Measurements from ENCODE around the gene STK25. TPM values are rescaled to one million over a fixed set of nuclear protein-coding genes. Genes with fewer than 3 reads are reported as not detected.
"Not testable (repeated sequence)": the region's sequence is repeated elsewhere in the genome, so short reads cannot be mapped to it uniquely, and the experiment has no call there.

Gene STK25
- total RNA-seq, 4 donors from 2014 or later: 159 to 427 (median 205) TPM

- no peak for TF ChIP-seq EP300 (IDR thresholded peaks at IDR 0.05; ENCODE audit: low read depth)
- no peak for TF ChIP-seq CTCF (IDR thresholded peaks at IDR 0.05)
- TF ChIP-seq POLR2A (IDR thresholded peaks at IDR 0.05): no peak
- TF ChIP-seq POLR2AphosphoS5 (IDR thresholded peaks at IDR 0.05): no peak
- intact Hi-C loops (cut with DNase I; ENCODE audit: low total_unique reads): no loop called here
- no peak for DNase-seq
- in situ Hi-C loops (cut with MboI; ENCODE audit: low pct_ligation_motif_present in 1 of 4, low pct_unique_long_range_greater_than_20kb in 1 of 4, low sequenced_read_pairs in 3 of 4): no loop called here
- 91 to 100% methylated on average over 2 to 13 of the region's 13 CpGs for WGBS, 2 donors (ENCODE audit: low coverage in 1 of 2)
- H3K27ac ChIP-seq: no peak overlapping the region
- no peaks in the 10 kb centered on the region for H3K9me3 ChIP-seq
- no peaks in the 10 kb centered on the region for H3K27me3 ChIP-seq
- no peaks in the 10 kb centered on the region for H3K36me3 ChIP-seq
- H3K4me1 ChIP-seq: peaks cover 0 to 8% (median 3%) of the 10 kb centered on the region in 4 donors
- H3K4me3 ChIP-seq: no peak overlapping the region
Measured at GRCh38 chr2:241459520-241459919, 48.9 kb downstream of the STK25 start.

DNA sequence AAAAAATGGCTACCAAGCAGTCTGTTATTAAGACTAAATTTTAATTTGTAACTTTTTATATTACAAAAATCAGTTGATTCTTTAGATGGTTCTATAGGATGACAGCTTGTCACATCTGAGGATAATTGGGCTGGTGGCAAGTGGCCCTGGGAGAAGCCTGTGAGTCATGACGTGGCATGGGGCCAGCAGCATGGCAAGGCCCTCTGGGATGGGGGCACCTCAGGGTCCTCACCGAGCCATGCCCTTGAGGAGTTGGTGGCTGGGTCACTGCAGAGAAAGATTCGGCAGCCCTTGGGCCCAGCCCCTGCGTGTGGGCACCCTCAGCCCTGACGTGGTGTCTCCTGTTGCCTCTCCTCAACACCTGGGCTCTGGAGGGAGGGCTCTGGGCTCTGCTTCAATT, 49.7 kb downstream of the STK25 start:
- Histone ChIP-seq H3K4me1 (peaks cover 0 to 8% (median 3%) of the 10 kb centered on the region in 4 donors), H3K9me3 (no peaks in the 10 kb centered on the region), H3K27ac (no peak overlapping the region), H3K27me3 (no peaks in the 10 kb centered on the region), H3K4me3 (no peak overlapping the region), H3K36me3 (no peaks in the 10 kb centered on the region)
- no peak for DNase-seq
- in situ Hi-C loops (cut with MboI; ENCODE audit: low pct_ligation_motif_present in 1 of 4, low pct_unique_long_range_greater_than_20kb in 1 of 4, low sequenced_read_pairs in 3 of 4): no loop called here
- intact Hi-C loops (cut with DNase I; ENCODE audit: low total_unique reads): no loop called here
- WGBS, 2 donors (ENCODE audit: low coverage in 1 of 2): 91% methylated on average over 5 of the region's 5 CpGs; no CpG with 5 or more reads in 1 of the 2 donors
- no peak for TF ChIP-seq POLR2A (IDR thresholded peaks at IDR 0.05)
- no peak for TF ChIP-seq CTCF (IDR thresholded peaks at IDR 0.05)

- Histone ChIP-seq H3K4me3 (no peak overlapping the region), H3K27me3 (no peaks in the 10 kb centered on the region), H3K27ac (no peak overlapping the region), H3K36me3 (no peaks in the 10 kb centered on the region), H3K4me1 (peaks cover 0 to 5% (median 2%) of the 10 kb centered on the region in 4 donors), H3K9me3 (no peaks in the 10 kb centered on the region)
- intact Hi-C loops (cut with DNase I; ENCODE audit: low total_unique reads): no loop called here
- WGBS, 2 donors (ENCODE audit: low coverage in 1 of 2): 83% methylated on average over 11 of the region's 11 CpGs; no CpG with 5 or more reads in 1 of the 2 donors
- in situ Hi-C loops (cut with MboI; ENCODE audit: low pct_ligation_motif_present in 1 of 4, low pct_unique_long_range_greater_than_20kb in 1 of 4, low sequenced_read_pairs in 3 of 4): no loop called here
- TF ChIP-seq POLR2A (IDR thresholded peaks at IDR 0.05): no peak
- TF ChIP-seq EP300 (IDR thresholded peaks at IDR 0.05; ENCODE audit: low read depth): no peak
- TF ChIP-seq POLR2AphosphoS5 (IDR thresholded peaks at IDR 0.05): no peak
- TF ChIP-seq CTCF (IDR thresholded peaks at IDR 0.05): no peak
- DNase-seq: no peak
Measured at GRCh38 chr2:241456546-241456945, 51.8 kb downstream of the STK25 start.

DNA sequence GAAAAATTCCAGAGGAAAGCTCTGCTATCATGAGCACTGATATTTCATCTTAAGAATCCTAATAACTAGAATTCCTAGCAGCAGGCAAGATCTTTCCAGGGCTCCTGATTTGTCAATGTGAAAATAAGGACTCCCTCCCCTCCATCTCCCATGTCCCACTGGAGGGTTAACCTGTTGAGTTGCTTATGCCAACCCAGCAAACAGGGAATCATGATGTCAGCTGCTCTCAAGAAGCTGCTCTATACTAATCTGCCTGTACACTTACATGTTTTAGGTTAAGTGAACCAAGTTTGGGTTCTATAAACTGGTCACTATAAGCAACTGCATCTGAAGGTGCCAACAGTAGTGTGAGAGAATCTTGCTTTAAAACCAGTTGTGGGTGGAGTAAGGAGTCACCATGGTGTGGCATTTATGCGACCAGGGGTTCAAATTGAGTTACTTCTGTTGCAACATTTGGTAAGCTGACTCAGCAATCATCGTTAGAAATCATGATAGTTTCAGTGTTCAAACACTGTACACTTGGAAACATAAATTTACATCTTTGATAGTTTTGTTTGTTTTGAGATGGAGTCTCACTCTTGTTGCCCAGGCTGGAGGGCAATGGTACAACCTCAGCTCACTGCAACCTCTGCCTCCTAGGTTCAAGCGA, 53.4 kb downstream of the STK25 start:
- Histone ChIP-seq H3K4me1 (no peaks in the 10 kb centered on the region), H3K27ac (no peak overlapping the region), H3K36me3 (peaks cover 0 to under 1% (median 0%) of the 10 kb centered on the region in 4 donors), H3K9me3 (no peaks in the 10 kb centered on the region), H3K27me3 (no peaks in the 10 kb centered on the region), H3K4me3 (no peak overlapping the region)
- DNase-seq: no peak
- in situ Hi-C loops (cut with MboI; ENCODE audit: low pct_ligation_motif_present in 1 of 4, low pct_unique_long_range_greater_than_20kb in 1 of 4, low sequenced_read_pairs in 3 of 4) (no loop called here), intact Hi-C loops (cut with DNase I; ENCODE audit: low total_unique reads) (no loop called here)
- TF ChIP-seq CTCF (IDR thresholded peaks at IDR 0.05) (no peak), EP300 (IDR thresholded peaks at IDR 0.05; ENCODE audit: low read depth) (no peak), POLR2A (IDR thresholded peaks at IDR 0.05) (no peak), POLR2AphosphoS5 (IDR thresholded peaks at IDR 0.05) (no peak)
- WGBS, 2 donors (ENCODE audit: low coverage in 1 of 2): 68% methylated on average over 3 of the region's 3 CpGs; no CpG with 5 or more reads in 1 of the 2 donors

GRCh38 chr2:241453919-241454318, 54.5 kb downstream of the STK25 start:
- H3K36me3 ChIP-seq; intact Hi-C loops (cut with DNase I; ENCODE audit: low total_unique reads); H3K27me3 ChIP-seq; H3K4me1 ChIP-seq; H3K4me3 ChIP-seq; H3K9me3 ChIP-seq; in situ Hi-C loops (cut with MboI; ENCODE audit: low pct_ligation_motif_present in 1 of 4, low pct_unique_long_range_greater_than_20kb in 1 of 4, low sequenced_read_pairs in 3 of 4); H3K27ac ChIP-seq: not testable (repeated sequence)
- peak; percentile 24 for DNase-seq
- 60 to 65% methylated on average over 2 to 9 of the region's 9 CpGs for WGBS, 2 donors (ENCODE audit: low coverage in 1 of 2)

Data from transverse colon (tissue), 4 donors.